Measurements from ENCODE around the gene ZMIZ1. TPM values are rescaled to one million over a fixed set of nuclear protein-coding genes. Genes with fewer than 3 reads are reported as not detected.

The ZMIZ1 gene
- polyA plus RNA-seq, 2 of the 4 experiments (the other 2 are of a cell fraction): 8.1 to 30.3 TPM

- no peaks in the 10 kb centered on the region for H3K4me1 ChIP-seq
- DNase-seq (ENCODE audit: low read depth in 1 of 2, low spot score in 1 of 2) (no peak), ATAC-seq (no peak), FAIRE-seq (no peak)
- ChIA-PET POLR2A (no interaction called here), CTCF (interaction anchor here (0.6 kb wide), 1 partner anchor 14 kb away, joined by 3 read pairs; no protein-coding TSS in a partner anchor)
- no peak overlapping the region for H3K4me3 ChIP-seq
- H3K4me2 ChIP-seq: no peak overlapping the region
- TF ChIP-seq RAD21 (conservative IDR thresholded peaks at IDR 0.05 in 1 of 2, IDR thresholded peaks at IDR 0.05 in 1 of 2): no peak
- no peak for TF ChIP-seq ZNF302 (CRISPR knock-in tag; IDR thresholded peaks at IDR 0.05)
- TF ChIP-seq USF2 (IDR thresholded peaks at IDR 0.05): no peak
- no peak for TF ChIP-seq PBX3 (IDR thresholded peaks at IDR 0.05)
- no peak for TF ChIP-seq POLR2AphosphoS2 (conservative IDR thresholded peaks at IDR 0.05; ENCODE audit: low read length)
- TF ChIP-seq RFX5 (IDR thresholded peaks at IDR 0.05): no peak
- no peak for TF ChIP-seq CEBPB (IDR thresholded peaks at IDR 0.05)
- no peak for TF ChIP-seq ZSCAN20 (CRISPR knock-in tag; IDR thresholded peaks at IDR 0.05)
- no peak for TF ChIP-seq POLR2A (IDR thresholded peaks at IDR 0.05; ENCODE audit: low read length)
- no peak for TF ChIP-seq NFE2L2 (conservative IDR thresholded peaks at IDR 0.05; ENCODE audit: low read length)
- H3K27ac ChIP-seq: no peak overlapping the region
- no peaks in the 10 kb centered on the region for H3K9me3 ChIP-seq
- 45% methylated on average over 7 of the region's 11 CpGs for WGBS (ENCODE audit: missing lambda C conversion rate)
These were observed 42.4 kb upstream of the ZMIZ1 start for GRCh38 chr10:79026341-79026761.

GRCh38 chr10:79026806-79027146 lies 42.0 kb upstream of the ZMIZ1 start:
- 85% methylated on average over 3 of the region's 3 CpGs for WGBS (ENCODE audit: missing lambda C conversion rate)
- no peak overlapping the region for H3K4me3 ChIP-seq
- ATAC-seq (no peak), FAIRE-seq (no peak), DNase-seq (ENCODE audit: low read depth in 1 of 2, low spot score in 1 of 2) (no peak)
- H3K4me1 ChIP-seq: no peaks in the 10 kb centered on the region
- no peak overlapping the region for H3K4me2 ChIP-seq
- TF ChIP-seq HDAC2 (IDR thresholded peaks at IDR 0.05) (no peak), KDM1A (IDR thresholded peaks at IDR 0.05; ENCODE audit: low read depth) (no peak), EP300 (IDR thresholded peaks at IDR 0.05) (no peak), HEYL (CRISPR knock-in tag; IDR thresholded peaks at IDR 0.05) (no peak), ZC3H11A (IDR thresholded peaks at IDR 0.05) (no peak), RARB (CRISPR knock-in tag; IDR thresholded peaks at IDR 0.05) (no peak), RCOR1 (IDR thresholded peaks at IDR 0.05; ENCODE audit: low read depth, low read length) (no peak), TP53 (CRISPR knock-in tag; IDR thresholded peaks at IDR 0.05) (no peak), SREBF2 (IDR thresholded peaks at IDR 0.05) (no peak), CHD4 (IDR thresholded peaks at IDR 0.05; ENCODE audit: borderline replicate concordance) (no peak), SMC3 (IDR thresholded peaks at IDR 0.05) (no peak), JUNB (IDR thresholded peaks at IDR 0.05) (no peak), REST (IDR thresholded peaks at IDR 0.05) (no peak), USF2 (IDR thresholded peaks at IDR 0.05) (no peak), HES2 (IDR thresholded peaks at IDR 0.05) (no peak), ZNF302 (CRISPR knock-in tag; IDR thresholded peaks at IDR 0.05) (no peak)
- POLR2A ChIA-PET: no interaction called here
- CTCF ChIA-PET: interaction anchor here (0.6 kb wide), 1 partner anchor 14 kb away, joined by 3 read pairs; no protein-coding TSS in a partner anchor
- no peak overlapping the region for H3K27ac ChIP-seq
- H3K9me3 ChIP-seq: no peaks in the 10 kb centered on the region
